Caki2 (cell line): Measurements from ENCODE around the gene CAB39. TPM values are rescaled to one million over a fixed set of nuclear protein-coding genes. Genes with fewer than 3 reads are reported as not detected.

Experiments used
- DNase-seq: peaks from one replicate; pipeline ENCODE4 v3.0.0-alpha.2; 2015; ENCODE audit warnings: low read depth
- in situ Hi-C: cut with HindIII; loops from 2 replicates; pipeline ENCODE4 v1.10.0; 2016; ENCODE audit warnings: low sequenced_read_pairs, low pct_unique_long_range_greater_than_20kb, mixed read lengths
- total RNA-seq: library from RNA; depleted of rRNA; stranded (reverse); fragments of >200 nt; shearing (Covaris generic); gene quantifications from 2 replicates; pipeline ENCODE4 v1.2.3, GENCODE V29; 2014; ENCODE audit warnings: low replicate concordance

The CAB39 gene
- total RNA-seq, 1 experiment from 2014 or later = 24.8 TPM

GRCh38 chr2:230767862-230768388, 55.3 kb downstream of the CAB39 start:
- in situ Hi-C loops = no loop called here
- DNase-seq = no peak

GRCh38 chr2:230770804-230771203, 58.2 kb downstream of the CAB39 start:
- no peak for DNase-seq
- in situ Hi-C loops = no loop called here

GRCh38 chr2:230772156-230772555, 59.5 kb downstream of the CAB39 start:
- no peak for DNase-seq
- in situ Hi-C loops = no loop called here

- DNase-seq = no peak
- in situ Hi-C loops = no loop called here
Measured at GRCh38 chr2:230773039-230773773, 60.6 kb downstream of the CAB39 start.

- in situ Hi-C loops = no loop called here
- peak; percentile 37 for DNase-seq
Measured at GRCh38 chr2:230774348-230774951, 61.8 kb downstream of the CAB39 start.

- in situ Hi-C loops = no loop called here
- DNase-seq = no peak
Measured at GRCh38 chr2:230775737-230776136, 63.1 kb downstream of the CAB39 start.

GRCh38 chr2:230777721-230778120, 65.1 kb downstream of the CAB39 start:
- DNase-seq = no peak
- in situ Hi-C loops = no loop called here

- no peak for DNase-seq
- in situ Hi-C loops = no loop called here
Measured at GRCh38 chr2:230778350-230779063, 65.9 kb downstream of the CAB39 start.

GRCh38 chr2:230779126-230779525, 66.5 kb downstream of the CAB39 start:
- in situ Hi-C loops = no loop called here

GRCh38 chr2:230779607-230780006, 67.0 kb downstream of the CAB39 start:
- in situ Hi-C loops = no loop called here
- DNase-seq = no peak

More at GRCh38 chr2:230779126-230779525, 66.5 kb downstream of the CAB39 start:
- DNase-seq = no peak

- in situ Hi-C loops = no loop called here
- peak; percentile 97 for DNase-seq
Measured at GRCh38 chr2:230781130-230781797, 68.6 kb downstream of the CAB39 start.

GRCh38 chr2:230783101-230783500, 70.5 kb downstream of the CAB39 start:
- in situ Hi-C loops = no loop called here

GRCh38 chr2:230784795-230785194, 72.2 kb downstream of the CAB39 start:
- in situ Hi-C loops = no loop called here
- DNase-seq = no peak

More at GRCh38 chr2:230783101-230783500, 70.5 kb downstream of the CAB39 start:
- DNase-seq = no peak

- in situ Hi-C loops = no loop called here
- DNase-seq = no peak
Measured at GRCh38 chr2:230785346-230785745, 72.7 kb downstream of the CAB39 start.

- peak; percentile 36 for DNase-seq
- in situ Hi-C loops = no loop called here
Measured at GRCh38 chr2:230787101-230787500, 74.5 kb downstream of the CAB39 start.

GRCh38 chr2:230788554-230789175, 76.0 kb downstream of the CAB39 start:
- in situ Hi-C loops = no loop called here
- no peak for DNase-seq

GRCh38 chr2:230790981-230791380, 78.3 kb downstream of the CAB39 start:
- in situ Hi-C loops = no loop called here
- DNase-seq = no peak
